ENCODE data around the gene RPTOR. TPM values are rescaled to one million over a fixed set of nuclear protein-coding genes. Genes with fewer than 3 reads are reported as not detected.

Gene RPTOR
- polyA plus RNA-seq, 1 of the 3 experiments (the other 2 are of a cell fraction): 14.9 TPM

DNA sequence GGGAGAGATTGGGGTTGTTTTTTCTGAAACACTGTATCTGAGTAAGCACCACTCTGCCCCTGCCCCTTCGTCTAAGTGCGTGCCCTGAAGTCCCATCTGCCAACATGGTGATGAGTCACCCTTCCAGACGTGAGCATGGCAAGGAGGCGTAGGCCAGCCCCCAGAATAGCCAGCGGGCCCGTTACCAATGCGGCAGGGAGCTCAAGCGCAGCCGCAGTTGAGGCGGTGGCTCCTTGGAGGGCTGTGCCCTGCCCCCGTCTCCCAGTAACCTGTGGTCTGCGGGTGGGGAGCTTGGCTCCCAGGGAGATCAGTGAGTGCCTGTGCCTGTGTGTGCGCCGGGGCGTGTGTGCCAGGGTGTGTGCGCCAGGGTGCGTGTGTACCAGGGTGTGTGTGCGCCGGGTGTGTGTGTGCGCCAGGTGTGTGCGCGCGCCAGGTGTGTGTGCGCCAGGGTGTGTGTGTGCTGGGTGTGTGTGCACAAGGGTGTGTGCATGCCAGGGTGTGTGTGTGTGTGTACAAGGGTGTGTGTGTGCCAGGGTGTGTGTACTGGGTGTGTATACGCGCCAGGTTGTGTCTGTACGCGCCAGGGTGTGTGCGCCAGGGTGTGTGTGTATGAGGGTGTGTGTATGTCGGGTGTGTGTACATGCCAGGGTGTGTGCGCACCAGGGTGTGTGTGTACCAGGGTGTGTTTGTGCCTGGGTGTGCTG is 348.4 kb downstream of the RPTOR start (continued):
- TF ChIP-seq ZBTB33 (IDR thresholded peaks at IDR 0.05; ENCODE audit: borderline replicate concordance, low read depth) (no peak), MXI1 (IDR thresholded peaks at IDR 0.05; ENCODE audit: low read depth, low read length) (no peak), NFIC (IDR thresholded peaks at IDR 0.05; ENCODE audit: borderline replicate concordance) (peak; percentile 72), CHD2 (IDR thresholded peaks at IDR 0.05; ENCODE audit: low read length, partially characterized antibody) (no peak), REST (IDR thresholded peaks at IDR 0.05; ENCODE audit: low read depth, low read length) (no peak)

DNA sequence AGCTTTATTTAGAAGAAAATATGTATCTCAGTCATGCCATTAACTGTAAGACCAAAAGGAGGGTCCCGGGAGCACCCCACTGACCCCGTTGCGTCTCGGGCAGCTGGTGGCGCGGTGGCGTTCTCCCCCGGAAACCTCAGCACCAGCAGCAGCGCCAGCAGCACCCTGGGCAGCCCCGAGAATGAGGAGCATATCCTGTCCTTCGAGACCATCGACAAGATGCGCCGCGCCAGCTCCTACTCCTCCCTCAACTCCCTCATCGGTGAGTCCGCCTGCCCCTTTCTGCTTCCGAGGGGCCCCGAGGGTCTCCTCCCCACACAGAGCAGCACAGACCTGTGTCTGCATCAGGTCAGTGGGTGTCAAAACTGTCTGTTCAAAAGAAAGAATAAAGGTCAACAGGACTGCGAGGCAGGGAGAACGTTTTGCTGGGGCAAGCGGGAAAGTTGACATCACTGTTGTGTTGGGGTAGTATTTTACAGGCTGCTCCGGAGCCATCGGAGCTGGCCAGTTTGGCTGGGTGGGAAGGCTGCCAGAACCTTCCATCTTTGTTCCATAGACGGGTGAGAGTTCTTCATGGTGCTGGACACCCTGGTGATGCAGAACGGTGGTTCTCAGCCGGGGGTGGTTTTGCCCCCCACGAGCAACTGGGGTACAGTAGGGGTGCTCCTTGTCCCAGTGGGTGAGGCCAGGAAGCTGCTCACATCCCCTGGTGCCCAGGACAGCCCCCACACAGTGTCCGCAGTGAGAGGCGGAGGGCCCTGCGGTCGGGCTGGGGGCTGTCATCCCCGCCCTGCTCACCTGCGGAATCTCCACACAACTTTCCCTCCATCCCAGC is 349.2 kb downstream of the RPTOR start:
- Histone ChIP-seq H4K20me1 (ENCODE audit: insufficient read depth) (0 out of 2 replicates have a peak, but pooled peaks cover 3% of the 10 kb centered on the region), H3K4me1 (ENCODE audit: control insufficient read depth in 1 of 2, insufficient read depth in 2 of 2, low read depth in 1 of 2, low read length in 1 of 2) (peaks cover 0 to 26% of the 10 kb centered on the region in 2 experiments; a peak in 3 of 4 replicates), H3K27me3 (ENCODE audit: insufficient read depth) (no peaks in the 10 kb centered on the region), H3F3A (replicated peaks; ENCODE audit: insufficient read depth) (peaks cover 24% of the 10 kb centered on the region), H3K36me3 (replicated peaks in 1 of 2; ENCODE audit: control insufficient read depth in 1 of 2, insufficient read depth in 2 of 2, low read length in 1 of 2) (peaks cover 0 to 21% of the 10 kb centered on the region in 2 experiments), H3K9ac (no peak overlapping the region), H3K9me2 (no peaks in the 10 kb centered on the region), H3K4me3 (ENCODE audit: low read depth in 2 of 2, low read length in 1 of 2) (no peak overlapping the region), H2AFZ (ENCODE audit: low read depth) (no peak overlapping the region), H3K9me3 (no peaks in the 10 kb centered on the region), H3K79me2 (ENCODE audit: insufficient read depth) (no peaks in the 10 kb centered on the region), H3K27ac (ENCODE audit: low read depth in 2 of 2, low read length in 1 of 2) (peak overlapping the region in 1 of 2 experiments; percentile 87; a peak in 1 of 4 replicates), H3K4me2 (peak overlapping the region; percentile 62; the same call in 1 of the 2 replicates)
- DNase-seq: no peak
- POLR2A ChIA-PET: no interaction called here
- CTCF ChIA-PET: interaction anchor here (0.7 to 1.2 kb wide), 4 partner anchors 44 to 416 kb away, joined by 3 to 4 read pairs (median 3); no protein-coding TSS in a partner anchor
- no peak for TF ChIP-seq IRF3 (IDR thresholded peaks at IDR 0.05; ENCODE audit: low read depth, low read length)
- no peak for TF ChIP-seq RXRA (IDR thresholded peaks at IDR 0.05; ENCODE audit: borderline replicate concordance, low read depth)
- WGBS (ENCODE audit: low lambda C conversion rate): 95% methylated on average over 29 of the region's 34 CpGs
